Lung (tissue), 12 donors: Measurements from ENCODE around the gene PKHD1. TPM values are rescaled to one million over a fixed set of nuclear protein-coding genes. Genes with fewer than 3 reads are reported as not detected.

Experiments used
- ATAC-seq: fragments of 200-7000 bp; cut with Tn5 transposase; one replicate; pipeline ENCODE4 v1.9.1; 2020; ENCODE audit warnings: moderate number of reproducible peaks; ENCODE audit not compliant: insufficient read depth, low FRiP score
- DNase-seq, 3 donors: peaks; one replicate each; pipeline ENCODE4 v3.0.0-alpha.2; 2013 to 2017
- H3K27ac ChIP-seq, 2 donors: one replicate each; pipeline ENCODE4 v1.5.1; 2013; ENCODE audit warnings: mild to moderate bottlenecking in 2 of 2, moderate library complexity in 2 of 2, control low read depth in 1 of 2, inconsistent platforms in 1 of 2, low read depth in 1 of 2, low read length in 1 of 2
- H3K27me3 ChIP-seq, 3 donors: one replicate each; pipeline ENCODE4 v1.5.1; 2013; ENCODE audit warnings: low read length in 2 of 3; ENCODE audit not compliant: control insufficient read depth in 3 of 3, insufficient read depth in 3 of 3
- H3K36me3 ChIP-seq, 4 donors: one replicate each; pipeline ENCODE4 v1.5.1; 2013; ENCODE audit warnings: low read length in 4 of 4, mild to moderate bottlenecking in 1 of 4, moderate library complexity in 1 of 4; ENCODE audit not compliant: control insufficient read depth in 4 of 4, insufficient read depth in 4 of 4
- H3K4me1 ChIP-seq, 5 donors: one replicate each; pipeline ENCODE4 v1.5.1; 2013; ENCODE audit warnings: low read length in 5 of 5, mild to moderate bottlenecking in 2 of 5, moderate library complexity in 1 of 5; ENCODE audit not compliant: control insufficient read depth in 5 of 5, insufficient read depth in 5 of 5
- H3K4me3 ChIP-seq: one replicate; pipeline ENCODE4 v1.5.1; 2013; ENCODE audit warnings: mild to moderate bottlenecking, control low read depth, moderate library complexity
- H3K9ac ChIP-seq, 2 donors: one replicate each; pipeline ENCODE4 v1.5.1; 2013; ENCODE audit warnings: low read length in 2 of 2, control low read depth in 1 of 2; ENCODE audit not compliant: insufficient read depth in 1 of 2
- H3K9me3 ChIP-seq, 4 donors: one replicate each; pipeline ENCODE4 v1.5.1; 2013; ENCODE audit warnings: low read length in 3 of 4, mild to moderate bottlenecking in 1 of 4, moderate library complexity in 1 of 4; ENCODE audit not compliant: control insufficient read depth in 4 of 4, insufficient read depth in 3 of 4
- CTCF ChIP-seq: IDR thresholded peaks from 2 replicates; pipeline ENCODE4 v1.5.1; 2012; ENCODE audit warnings: mild to moderate bottlenecking; ENCODE audit errors: control extremely low read depth, extremely low read depth
- WGBS, 2 donors: extraction: QIAGEN DNeasy Blood & Tissue Kit; methylation state at CpG; one replicate each; pipeline ENCODE4 v1.1.7; 2013; 5-methylcytosine and 5-hydroxymethylcytosine counted together
- polyA plus RNA-seq, 2 donors: library from polyadenylated mRNA; stranded (reverse); fragments of 200-250 nt; gene quantifications; one replicate each; pipeline ENCODE4 v1.2.1, GENCODE V29; 2013
- total RNA-seq, 2 donors: library from RNA; depleted of rRNA in 1 of 2; stranded (reverse); fragments of >200 nt in 1 of 2; gene quantifications; one replicate each; pipeline ENCODE4 v1.2.1, GENCODE V29; 2014 to 2021
- donor health status: control.
- donor health status: control.
- donor health status: Bipolar disorder and iron deficiency.
- donor health status: healthy.
- donor health status: DM: yes; HTN: yes; CAD: no.

PKHD1 gene
- total and polyA plus RNA-seq, 4 donors, result 0.01 to 6.1 (median 0.09) TPM

- H3K9me3 ChIP-seq, result no peaks in the 10 kb centered on the region
- peak in 1 of 3 donors; percentile 41 for DNase-seq
- TF ChIP-seq CTCF, result no peak
- H3K27ac ChIP-seq, result no peak overlapping the region
- WGBS, 2 donors, result 52 to 71% methylated on average over 4 of the region's 4 CpGs
- ATAC-seq, result no peak
- no peak overlapping the region for H3K9ac ChIP-seq
- peaks cover 0 to 13% (median 4%) of the 10 kb centered on the region in 5 donors for H3K4me1 ChIP-seq
- no peak overlapping the region for H3K4me3 ChIP-seq
- no peaks in the 10 kb centered on the region for H3K36me3 ChIP-seq
- H3K27me3 ChIP-seq, result no peaks in the 10 kb centered on the region
Observed at GRCh38 chr6:51675922-51676275, 411.5 kb downstream of the PKHD1 start.

GRCh38 chr6:51675020-51675921 lies 412.1 kb downstream of the PKHD1 start:
- Histone ChIP-seq H3K27ac (no peak overlapping the region), H3K4me1 (peaks cover 0 to 13% (median 4%) of the 10 kb centered on the region in 5 donors), H3K9me3 (no peaks in the 10 kb centered on the region), H3K9ac (no peak overlapping the region), H3K4me3 (no peak overlapping the region), H3K36me3 (no peaks in the 10 kb centered on the region), H3K27me3 (no peaks in the 10 kb centered on the region)
- DNase-seq (no peak), ATAC-seq (no peak)
- no peak for TF ChIP-seq CTCF
- WGBS, 2 donors, result 66 to 73% methylated on average over 9 of the region's 9 CpGs

- DNase-seq (no peak), ATAC-seq (no peak)
- no peaks in the 10 kb centered on the region for H3K36me3 ChIP-seq
- H3K9me3 ChIP-seq, result peaks cover 0 to 1% (median 0%) of the 10 kb centered on the region in 4 donors
- H3K27me3 ChIP-seq, result no peaks in the 10 kb centered on the region
- TF ChIP-seq CTCF, result no peak
- H3K27ac ChIP-seq, result no peak overlapping the region
- no peak overlapping the region for H3K9ac ChIP-seq
- no peak overlapping the region for H3K4me3 ChIP-seq
- no peaks in the 10 kb centered on the region for H3K4me1 ChIP-seq
Observed at GRCh38 chr6:51663525-51663924, 423.9 kb downstream of the PKHD1 start.

GRCh38 chr6:51660767-51661166 lies 426.6 kb downstream of the PKHD1 start:
- no peaks in the 10 kb centered on the region for H3K27me3 ChIP-seq
- no peak for DNase-seq
- 80 to 83% methylated on average over 3 of the region's 3 CpGs for WGBS, 2 donors

More at GRCh38 chr6:51660767-51661166, 426.6 kb downstream of the PKHD1 start:
- TF ChIP-seq CTCF, result no peak
- no peak for ATAC-seq
- Histone ChIP-seq H3K36me3 (no peaks in the 10 kb centered on the region), H3K4me1 (no peaks in the 10 kb centered on the region), H3K4me3 (no peak overlapping the region), H3K9me3 (peaks cover 0 to under 1% (median 0%) of the 10 kb centered on the region in 4 donors), H3K9ac (no peak overlapping the region), H3K27ac (no peak overlapping the region)
